EH (cell line): ENCODE data around the gene CD19.
"Not testable (repeated sequence)": the region's sequence is repeated elsewhere in the genome, so short reads cannot be mapped to it uniquely, and the experiment has no call there.

Experiments
- DNase-seq: peaks from one replicate; pipeline ENCODE4 v3.0.0-alpha.2; 2015; ENCODE audit warnings: low read depth

Gene CD19

GRCh38 chr16:28931801-28932225 lies at the start of gene CD19:
Gene CD19 (plus strand): TSS chr16:28931971. CDS start chr16:28932001, 30 bp downstream.
- DNase-seq, result no peak

DNA sequence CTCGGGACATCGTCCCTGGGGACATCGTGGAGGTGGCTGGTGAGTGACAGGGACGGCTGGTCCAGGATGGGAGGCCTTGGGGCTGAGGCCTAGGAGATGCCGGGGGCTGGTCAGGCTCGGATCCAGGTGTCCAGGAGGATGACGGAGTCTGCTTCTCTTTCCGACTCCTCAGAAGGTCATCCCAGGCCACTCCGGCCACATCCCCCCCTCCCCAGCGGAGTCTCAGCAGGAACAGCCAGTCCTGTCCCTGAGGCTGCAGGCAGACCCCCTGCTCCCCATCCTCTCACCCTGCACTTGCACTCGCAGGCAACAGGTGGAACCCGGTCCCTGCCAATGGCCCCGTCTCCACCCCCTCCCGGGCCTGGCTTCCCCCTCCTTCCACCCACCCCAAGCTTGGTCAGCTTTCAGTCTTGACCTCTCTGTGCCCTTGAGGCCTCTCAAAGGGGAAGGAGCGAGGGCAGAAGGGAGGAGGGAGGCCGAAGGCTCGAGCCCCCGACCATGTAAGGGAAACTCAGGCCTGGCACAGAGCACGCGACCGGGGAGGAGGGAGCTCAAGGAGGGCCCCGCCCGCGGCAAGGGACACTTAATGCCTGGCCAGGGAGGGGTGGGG lies 49.1 kb upstream of the CD19 start:
- no peak for DNase-seq

DNA sequence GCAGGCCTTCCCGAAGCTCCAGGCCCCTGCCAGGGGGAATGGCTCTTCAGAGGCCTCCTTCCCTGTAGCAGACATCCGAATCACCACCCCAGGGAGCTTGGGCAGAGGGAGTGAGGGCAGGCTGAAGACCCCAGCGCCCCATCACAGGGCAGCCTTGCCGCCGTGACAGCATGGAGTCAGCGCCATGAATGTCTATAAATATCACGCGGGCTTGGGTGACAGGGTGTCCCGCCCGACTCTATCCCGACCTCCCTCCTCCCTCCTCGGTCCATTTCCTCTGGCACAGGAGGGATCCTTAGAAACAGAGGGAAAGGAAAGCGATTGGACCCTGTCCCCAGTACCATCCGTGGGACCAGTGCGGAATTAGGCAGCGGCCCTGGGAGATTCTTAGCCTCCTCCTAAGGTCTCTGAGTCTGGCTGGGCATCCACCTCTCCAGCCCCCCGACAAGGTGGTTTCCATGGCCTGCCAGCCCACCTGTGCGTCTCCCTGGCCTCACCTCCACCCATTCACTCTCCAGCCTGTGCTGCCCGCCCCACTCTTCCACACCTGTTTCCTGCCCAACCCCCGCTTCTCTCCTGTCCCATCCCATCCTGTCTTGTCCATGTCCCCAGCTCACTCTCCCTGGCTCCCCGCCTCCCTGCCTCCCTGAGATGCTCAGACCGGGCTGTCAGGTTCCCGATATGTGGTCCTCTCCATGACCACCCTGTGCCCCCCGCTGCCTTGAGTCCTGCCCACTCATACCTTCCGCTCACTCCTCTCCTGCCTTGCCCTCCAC lies 48.4 kb upstream of the CD19 start:
- DNase-seq, result no peak

DNA sequence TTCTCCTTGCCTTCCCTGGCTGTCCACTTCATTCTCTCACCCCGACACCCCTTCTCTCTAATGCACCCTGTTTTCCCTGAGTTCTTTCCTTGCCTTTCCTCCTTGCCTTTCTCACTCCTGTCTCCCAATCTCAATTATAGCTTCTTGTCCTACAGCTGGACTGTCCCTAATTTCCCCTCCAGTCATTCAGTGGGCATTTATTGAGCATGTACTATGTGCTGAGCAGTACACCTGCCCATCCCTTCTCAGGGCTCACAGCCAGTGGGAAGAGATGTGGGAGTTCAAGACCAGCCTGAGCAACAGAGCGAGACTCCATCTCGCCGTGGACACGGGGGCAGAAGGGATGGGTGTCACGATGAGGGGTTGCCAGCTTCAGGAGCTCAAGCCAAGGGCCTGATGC lies 47.7 kb upstream of the CD19 start:
- DNase-seq, result no peak

GRCh38 chr16:28886945-28887344 lies 44.8 kb upstream of the CD19 start:
- no peak for DNase-seq

- not testable (repeated sequence) for DNase-seq
Measured at GRCh38 chr16:28890355-28890754, 41.4 kb upstream of the CD19 start.

- DNase-seq, result no peak
Measured at GRCh38 chr16:28891964-28892890, 39.5 kb upstream of the CD19 start.

DNA sequence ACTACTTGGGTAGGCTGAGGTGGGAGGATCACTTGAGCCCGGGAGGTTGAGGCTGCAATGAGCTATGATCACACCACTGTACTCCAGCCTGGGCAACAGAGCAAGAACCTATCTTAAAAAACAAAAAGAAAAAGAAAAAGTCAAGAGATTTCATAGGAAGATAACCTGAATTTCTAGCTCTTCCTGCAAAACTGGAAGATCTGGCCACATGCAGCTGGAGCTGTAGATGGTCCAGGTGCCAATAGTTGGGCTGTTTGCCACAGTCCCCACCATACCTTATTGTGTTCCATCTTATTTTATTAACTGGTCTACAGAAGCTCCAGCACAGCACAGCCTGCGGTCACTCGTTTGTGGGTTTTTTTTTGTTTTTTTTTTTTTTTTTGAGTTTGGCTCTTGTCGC lies 38.5 kb upstream of the CD19 start:
- no peak for DNase-seq

DNA sequence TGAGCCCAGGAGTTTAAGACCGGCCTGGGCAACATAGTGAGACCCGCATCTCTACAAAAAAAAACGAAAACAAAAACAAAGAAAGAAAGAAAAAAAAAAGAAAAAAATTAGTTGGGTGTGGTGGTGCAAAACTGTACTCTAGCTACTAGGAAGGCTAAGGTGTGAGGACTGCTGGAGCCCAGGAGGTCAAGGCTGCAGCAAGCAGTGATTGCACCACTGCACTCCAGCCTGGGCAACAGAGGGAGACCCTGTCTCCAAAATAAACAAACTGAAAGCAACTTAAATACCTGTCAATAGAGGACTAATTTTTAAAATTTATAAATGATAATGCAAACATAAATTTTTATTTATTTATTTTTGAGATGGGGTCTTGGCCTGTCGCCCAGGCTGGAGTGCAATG lies 36.2 kb upstream of the CD19 start:
- no peak for DNase-seq

GRCh38 chr16:28897826-28898225 lies 33.9 kb upstream of the CD19 start:
- DNase-seq, result no peak

GRCh38 chr16:28898266-28898665 lies 33.5 kb upstream of the CD19 start:
- DNase-seq, result no peak

- DNase-seq, result no peak
Measured at GRCh38 chr16:28898942-28899341, 32.8 kb upstream of the CD19 start.

GRCh38 chr16:28899882-28900590 lies 31.7 kb upstream of the CD19 start:
- DNase-seq, result no peak

DNA sequence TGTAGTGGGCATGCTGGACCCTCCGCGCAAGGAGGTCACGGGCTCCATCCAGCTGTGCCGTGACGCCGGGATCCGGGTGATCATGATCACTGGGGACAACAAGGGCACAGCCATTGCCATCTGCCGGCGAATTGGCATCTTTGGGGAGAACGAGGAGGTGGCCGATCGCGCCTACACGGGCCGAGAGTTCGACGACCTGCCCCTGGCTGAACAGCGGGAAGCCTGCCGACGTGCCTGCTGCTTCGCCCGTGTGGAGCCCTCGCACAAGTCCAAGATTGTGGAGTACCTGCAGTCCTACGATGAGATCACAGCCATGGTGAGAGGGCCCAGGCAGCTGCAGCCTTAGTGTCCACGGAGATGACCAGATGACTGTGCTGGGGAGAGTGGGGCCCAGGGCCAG lies 31.2 kb upstream of the CD19 start:
- no peak for DNase-seq

- DNase-seq, result no peak
Measured at GRCh38 chr16:28901862-28902261, 29.9 kb upstream of the CD19 start.

GRCh38 chr16:28902909-28903308 lies 28.9 kb upstream of the CD19 start:
- no peak for DNase-seq

GRCh38 chr16:28903344-28904042 lies 28.3 kb upstream of the CD19 start:
- no peak for DNase-seq

DNA sequence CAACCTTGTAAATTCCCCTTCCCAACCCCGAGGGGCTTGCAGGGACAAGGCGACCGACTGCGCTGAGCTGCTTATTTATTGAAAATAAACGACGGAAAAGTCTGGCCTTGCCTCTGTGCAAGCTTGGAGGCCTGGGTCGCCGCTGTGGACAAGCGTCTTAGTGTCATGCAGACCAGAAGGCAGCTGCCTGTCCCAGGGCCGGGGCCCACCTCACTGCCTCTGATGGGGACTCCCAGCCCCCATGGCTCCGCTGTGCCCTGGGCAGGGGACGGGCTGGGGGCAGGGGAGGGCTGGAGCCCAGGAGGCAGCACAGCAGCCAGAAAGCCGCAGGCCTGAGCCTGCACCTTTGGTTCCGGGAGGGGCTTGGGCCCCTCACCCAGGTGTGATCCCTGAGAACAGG lies 27.4 kb upstream of the CD19 start:
- no peak for DNase-seq

GRCh38 chr16:28904828-28905227 lies 26.9 kb upstream of the CD19 start:
- no peak for DNase-seq

- DNase-seq, result no peak
Measured at GRCh38 chr16:28905229-28905754, 26.5 kb upstream of the CD19 start.

DNA sequence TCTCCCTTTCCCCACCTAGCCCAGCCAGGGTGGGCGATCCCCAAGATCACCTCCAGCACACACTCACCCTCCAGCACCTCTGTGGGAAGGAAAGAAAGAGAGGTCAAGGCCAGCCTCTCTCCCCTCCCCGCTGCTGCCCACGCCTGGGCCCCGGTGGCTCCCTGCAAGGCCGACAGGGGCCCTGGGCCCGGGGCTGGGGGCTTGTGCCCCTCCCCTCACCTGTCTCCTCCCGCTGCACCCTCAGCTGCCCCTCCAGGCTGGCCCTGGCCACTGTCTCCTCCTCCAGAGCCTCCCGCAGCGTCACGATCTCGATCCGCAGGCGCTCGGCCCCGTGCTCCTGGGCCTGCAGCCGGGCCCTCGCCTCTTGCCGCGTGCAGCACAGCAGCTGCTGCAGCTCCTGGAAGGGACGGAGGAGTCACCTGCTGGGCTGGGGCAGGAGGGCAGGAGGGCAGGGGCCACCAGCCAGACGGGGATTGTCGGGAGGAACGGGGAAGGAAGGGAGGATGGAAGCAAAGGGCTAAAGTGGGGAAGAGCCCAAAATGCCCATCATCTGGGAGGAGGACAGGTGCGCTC lies 25.9 kb upstream of the CD19 start:
- no peak for DNase-seq
